Lower leg skin (tissue), 4 donors: ENCODE measurements around the gene IL1RAPL1. TPM values are rescaled to one million over a fixed set of nuclear protein-coding genes. Genes with fewer than 3 reads are reported as not detected.

Experiments used
- DNase-seq, 2 donors: peaks; one replicate each; pipeline ENCODE4 v3.0.0-alpha.2; 2019; ENCODE audit warnings: low spot score in 2 of 2
- H3K4me3 ChIP-seq: fragments of 200-600 bp; sonication (generic); 2 replicates; pipeline ENCODE4 v1.5.1; 2017; ENCODE audit warnings: mild to moderate bottlenecking, low read depth; ENCODE audit not compliant: poor library complexity, severe bottlenecking
- CTCF ChIP-seq, 3 donors: fragments of 450-650 bp; IDR thresholded peaks; one replicate each; pipeline ENCODE4 v1.5.1; 2016; ENCODE audit warnings: antibody characterized with exemption in 3 of 3, mild to moderate bottlenecking in 3 of 3, moderate library complexity in 2 of 3
- POLR2A ChIP-seq, 2 donors: fragments of 450-650 bp; IDR thresholded peaks; one replicate each; pipeline ENCODE4 v1.6.1; 2016 to 2017; ENCODE audit warnings: antibody characterized with exemption in 2 of 2, mild to moderate bottlenecking in 1 of 2, moderate library complexity in 1 of 2
- WGBS, 2 donors: methylation state at CpG; one replicate each; pipeline ENCODE4 v1.1.5; 2018; 5-methylcytosine and 5-hydroxymethylcytosine counted together
- intact Hi-C: fragments of 100-400 bp; cut with DNase I; formaldehyde crosslinking; loops from one replicate; pipeline ENCODE4 v1.15.0; 2023; ENCODE audit warnings: low total_unique reads
- total RNA-seq, 4 donors: library from RNA; depleted of rRNA; stranded (reverse); fragments of >200 nt; gene quantifications; one replicate each; pipeline ENCODE4 v1.1.0, GENCODE V29; 2016

IL1RAPL1 gene
- total RNA-seq, 4 donors from 2014 or later = 0.07 to 1.8 (median 0.10) TPM; not detected in 1

- no peak for TF ChIP-seq POLR2A (IDR thresholded peaks at IDR 0.05)
- TF ChIP-seq CTCF (IDR thresholded peaks at IDR 0.05) = no peak
Observed at GRCh38 chrX:29143756-29144155, 556.5 kb downstream of the IL1RAPL1 start.

GRCh38 chrX:29145316-29145715, 558.1 kb downstream of the IL1RAPL1 start:
- WGBS, 2 donors = 46 to 74% methylated on average over 4 of the region's 4 CpGs
- no peak overlapping the region for H3K4me3 ChIP-seq
- intact Hi-C loops = no loop called here
- no peak for DNase-seq
- TF ChIP-seq CTCF (IDR thresholded peaks at IDR 0.05) (no peak), POLR2A (IDR thresholded peaks at IDR 0.05) (no peak)

More at GRCh38 chrX:29143756-29144155, 556.5 kb downstream of the IL1RAPL1 start:
- WGBS, 2 donors = 92 to 94% methylated on average over 4 of the region's 4 CpGs
- intact Hi-C loops = no loop called here
- no peak overlapping the region for H3K4me3 ChIP-seq
- DNase-seq = no peak

GRCh38 chrX:29148511-29148910, 561.3 kb downstream of the IL1RAPL1 start:
- 70 to 81% methylated on average over 5 of the region's 5 CpGs for WGBS, 2 donors
- H3K4me3 ChIP-seq = no peak overlapping the region
- TF ChIP-seq POLR2A (IDR thresholded peaks at IDR 0.05) (no peak), CTCF (IDR thresholded peaks at IDR 0.05) (no peak)
- DNase-seq = no peak
- intact Hi-C loops = no loop called here

- TF ChIP-seq CTCF (IDR thresholded peaks at IDR 0.05) (no peak), POLR2A (IDR thresholded peaks at IDR 0.05) (no peak)
- intact Hi-C loops = no loop called here
- no peak for DNase-seq
- 49 to 77% methylated on average over 3 of the region's 3 CpGs for WGBS, 2 donors
- no peak overlapping the region for H3K4me3 ChIP-seq
Observed at GRCh38 chrX:29155286-29155685, 568.0 kb downstream of the IL1RAPL1 start.

- H3K4me3 ChIP-seq = no peak overlapping the region
- DNase-seq = no peak
- TF ChIP-seq POLR2A (IDR thresholded peaks at IDR 0.05) = no peak
- TF ChIP-seq CTCF (IDR thresholded peaks at IDR 0.05) = no peak
- intact Hi-C loops = no loop called here
- 70 to 78% methylated on average over 3 of the region's 3 CpGs for WGBS, 2 donors
Observed at GRCh38 chrX:29172880-29173279, 585.6 kb downstream of the IL1RAPL1 start.

- DNase-seq = no peak
- TF ChIP-seq POLR2A (IDR thresholded peaks at IDR 0.05) (no peak), CTCF (IDR thresholded peaks at IDR 0.05) (no peak)
- no peak overlapping the region for H3K4me3 ChIP-seq
- 66 to 81% methylated on average over 2 of the region's 2 CpGs for WGBS, 2 donors
- intact Hi-C loops = no loop called here
Observed at GRCh38 chrX:29187264-29187663, 600.0 kb downstream of the IL1RAPL1 start.
